Keratinocyte (primary cell): Measurements from ENCODE around the gene CD63. TPM values are rescaled to one million over a fixed set of nuclear protein-coding genes. Genes with fewer than 3 reads are reported as not detected.

Source experiments
- DNase-seq: peaks from one replicate; pipeline ENCODE4 v3.0.0-alpha.2; 2011; ENCODE audit warnings: low read depth, missing footprints, low spot score
- FAIRE-seq: peaks from 2 replicates; lab custom pipeline; 2011; peaks lifted over from hg19 to GRCh38; lab: Jason Lieb, UNC
- H2AFZ ChIP-seq: 2 replicates; pipeline ENCODE4 v1.6.0; 2012; ENCODE audit warnings: low read length, control low read depth, inconsistent platforms; ENCODE audit not compliant: control insufficient read depth
- H3K27ac ChIP-seq: 2 replicates; pipeline ENCODE4 v1.5.1; 2011; ENCODE audit warnings: low read length; ENCODE audit not compliant: control insufficient read depth, insufficient read depth
- H3K27me3 ChIP-seq: 3 replicates; pipeline ENCODE4 v1.6.0; 2011; ENCODE audit warnings: low read length; ENCODE audit not compliant: control insufficient read depth, insufficient read depth; ENCODE audit errors: extremely low read depth
- H3K36me3 ChIP-seq, 2 experiments: 2 replicates in 1 of 2; 3 replicates in 1 of 2; pipeline ENCODE4 v1.5.1; 2011; ENCODE audit warnings: low read length in 2 of 2, mild to moderate bottlenecking in 1 of 2; ENCODE audit not compliant: control insufficient read depth in 2 of 2, insufficient read depth in 2 of 2; ENCODE audit errors: extremely low read depth in 1 of 2
- H3K4me1 ChIP-seq: 3 replicates; pipeline ENCODE4 v1.5.1; 2011; ENCODE audit warnings: low read length; ENCODE audit not compliant: control insufficient read depth, insufficient read depth; ENCODE audit errors: extremely low read depth
- H3K4me2 ChIP-seq: 3 replicates; pipeline ENCODE4 v1.6.0; 2011; ENCODE audit warnings: low read depth, low read length; ENCODE audit not compliant: control insufficient read depth, insufficient read depth; ENCODE audit errors: extremely low read depth
- H3K4me3 ChIP-seq, 3 experiments: fragments of 200-600 bp in 1 of 3; sonication (generic) in 1 of 3; 2 replicates in 2 of 3; 3 replicates in 1 of 3; pipeline ENCODE4 v1.5.1; 2011 to 2016; ENCODE audit warnings: low read length in 3 of 3, mild to moderate bottlenecking in 3 of 3, control low read depth in 2 of 3, inconsistent platforms in 1 of 3, low read depth in 1 of 3, mixed read lengths in 1 of 3, mixed run types in 1 of 3, moderate library complexity in 1 of 3; ENCODE audit not compliant: control insufficient read depth in 2 of 3, insufficient read depth in 2 of 3; ENCODE audit errors: extremely low read depth in 1 of 3
- H3K79me2 ChIP-seq: 2 replicates; pipeline ENCODE4 v1.6.0; 2012; ENCODE audit warnings: low read length; ENCODE audit not compliant: control insufficient read depth, insufficient read depth
- H3K9ac ChIP-seq: 3 replicates; pipeline ENCODE4 v1.6.0; 2011; ENCODE audit warnings: low read length; ENCODE audit not compliant: control insufficient read depth, insufficient read depth; ENCODE audit errors: extremely low read depth
- H3K9me1 ChIP-seq: 3 replicates; pipeline ENCODE4 v1.6.0; 2011; ENCODE audit warnings: low read length; ENCODE audit not compliant: control insufficient read depth, insufficient read depth; ENCODE audit errors: extremely low read depth
- H3K9me3 ChIP-seq: 2 replicates; pipeline ENCODE4 v1.5.1; 2012; ENCODE audit warnings: low read depth, low read length; ENCODE audit not compliant: control insufficient read depth
- H4K20me1 ChIP-seq: 3 replicates; pipeline ENCODE4 v1.6.0; 2011; ENCODE audit warnings: low read length; ENCODE audit not compliant: control insufficient read depth, insufficient read depth; ENCODE audit errors: extremely low read depth
- EZH2 ChIP-seq: IDR thresholded peaks from one replicate; pipeline ENCODE4 v1.6.1; 2012; ENCODE audit warnings: inconsistent platforms, mild to moderate bottlenecking, low read length, moderate library complexity
- dilution Hi-C: fragments of 300-500 bp; cut with MboI; formaldehyde crosslinking; loops from one replicate; pipeline ENCODE4 v1.7.0; 2020; ENCODE audit warnings: low sequenced_read_pairs; ENCODE audit not compliant: extremely low pct_ligation_motif_present
- polyA plus RNA-seq, 5 experiments: library from polyadenylated mRNA; depleted of rRNA in 3 of 5; stranded (reverse) in 3 of 5; stranded (forward) in 1 of 5; unstranded in 1 of 5; fragments of >200 nt; gene quantifications; 1 replicate in 1 of 5; 2 replicates in 3 of 5; 3 replicates in 1 of 5; pipeline versions ENCODE4 v1.2.1 to v1.2.3, GENCODE V29; 2011 to 2012; ENCODE audit warnings: missing spikeins in 2 of 5, low read depth in 1 of 5, low replicate concordance in 1 of 5
- TF ChIP-seq, protein P1 (sequence below), 3 experiments: IDR thresholded peaks in 1 of 3; conservative IDR thresholded peaks in 1 of 3; optimal IDR thresholded peaks in 1 of 3; 2 replicates in 2 of 3; 3 replicates in 1 of 3; pipeline versions ENCODE3 to v1.5.1; 2011; ENCODE audit warnings: low read length in 3 of 3, mild to moderate bottlenecking in 3 of 3, moderate library complexity in 2 of 3, control low read depth in 1 of 3, inconsistent platforms in 1 of 3; ENCODE audit not compliant: insufficient read depth in 2 of 3; ENCODE audit errors: extremely low read depth in 1 of 3

The CD63 gene
- polyA plus RNA-seq, 1 donor (not counting 4 experiments of a cell fraction or from before 2014, with no cell fraction given), result 749 TPM

DNA sequence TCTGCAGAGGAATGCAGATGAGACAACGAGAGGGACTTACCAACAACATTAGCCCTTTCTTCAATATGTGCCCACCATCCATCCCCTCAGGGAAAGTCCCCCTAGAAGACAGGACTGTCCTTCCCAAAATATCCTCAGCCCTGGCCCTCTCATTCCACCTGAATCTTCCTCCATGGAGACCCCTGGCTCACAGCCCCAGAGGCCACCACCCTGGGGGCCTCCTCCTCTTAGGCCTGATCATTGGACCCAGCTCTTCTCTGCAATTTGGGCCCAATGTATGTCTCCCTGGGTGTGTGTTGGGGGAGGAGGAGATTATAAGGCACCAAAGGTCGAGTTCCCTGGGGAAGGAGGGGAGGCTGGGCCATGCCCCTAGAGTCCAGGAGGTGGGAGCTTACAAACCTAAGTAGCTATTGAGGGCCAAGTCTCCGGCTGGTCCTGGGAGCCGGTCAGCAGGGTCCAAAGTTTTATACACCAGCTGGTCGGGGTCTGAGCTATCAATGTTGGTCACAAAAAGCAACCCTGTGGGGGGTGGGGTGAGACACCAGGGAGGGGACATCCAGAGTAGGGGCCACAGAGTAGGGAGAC is 29.2 kb downstream of the CD63 start:
- Histone ChIP-seq H3K27me3 (peaks cover 22% of the 10 kb centered on the region), H3K36me3 (no peaks in the 10 kb centered on the region), H4K20me1 (no peaks in the 10 kb centered on the region), H3K79me2 (no peaks in the 10 kb centered on the region), H3K27ac (no peak overlapping the region), H3K9ac (no peak overlapping the region), H2AFZ (no peak overlapping the region), H3K9me3 (no peaks in the 10 kb centered on the region), H3K4me2 (no peak overlapping the region), H3K4me1 (peaks cover 3% of the 10 kb centered on the region), H3K4me3 (no peak overlapping the region), H3K9me1 (no peaks in the 10 kb centered on the region)
- DNase-seq, result no peak
- no peak for FAIRE-seq
- dilution Hi-C loops, result no loop called here
- no peak for TF ChIP-seq EZH2
- TF ChIP-seq, protein P1, sequence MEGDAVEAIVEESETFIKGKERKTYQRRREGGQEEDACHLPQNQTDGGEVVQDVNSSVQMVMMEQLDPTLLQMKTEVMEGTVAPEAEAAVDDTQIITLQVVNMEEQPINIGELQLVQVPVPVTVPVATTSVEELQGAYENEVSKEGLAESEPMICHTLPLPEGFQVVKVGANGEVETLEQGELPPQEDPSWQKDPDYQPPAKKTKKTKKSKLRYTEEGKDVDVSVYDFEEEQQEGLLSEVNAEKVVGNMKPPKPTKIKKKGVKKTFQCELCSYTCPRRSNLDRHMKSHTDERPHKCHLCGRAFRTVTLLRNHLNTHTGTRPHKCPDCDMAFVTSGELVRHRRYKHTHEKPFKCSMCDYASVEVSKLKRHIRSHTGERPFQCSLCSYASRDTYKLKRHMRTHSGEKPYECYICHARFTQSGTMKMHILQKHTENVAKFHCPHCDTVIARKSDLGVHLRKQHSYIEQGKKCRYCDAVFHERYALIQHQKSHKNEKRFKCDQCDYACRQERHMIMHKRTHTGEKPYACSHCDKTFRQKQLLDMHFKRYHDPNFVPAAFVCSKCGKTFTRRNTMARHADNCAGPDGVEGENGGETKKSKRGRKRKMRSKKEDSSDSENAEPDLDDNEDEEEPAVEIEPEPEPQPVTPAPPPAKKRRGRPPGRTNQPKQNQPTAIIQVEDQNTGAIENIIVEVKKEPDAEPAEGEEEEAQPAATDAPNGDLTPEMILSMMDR (optimal IDR thresholded peaks at IDR 0.05 in 1 of 3, IDR thresholded peaks at IDR 0.05 in 1 of 3, conservative IDR thresholded peaks at IDR 0.05 in 1 of 3; ENCODE audit: extremely low read depth in 1 of 3, insufficient read depth in 2 of 3, low read length in 3 of 3), result no peak

DNA sequence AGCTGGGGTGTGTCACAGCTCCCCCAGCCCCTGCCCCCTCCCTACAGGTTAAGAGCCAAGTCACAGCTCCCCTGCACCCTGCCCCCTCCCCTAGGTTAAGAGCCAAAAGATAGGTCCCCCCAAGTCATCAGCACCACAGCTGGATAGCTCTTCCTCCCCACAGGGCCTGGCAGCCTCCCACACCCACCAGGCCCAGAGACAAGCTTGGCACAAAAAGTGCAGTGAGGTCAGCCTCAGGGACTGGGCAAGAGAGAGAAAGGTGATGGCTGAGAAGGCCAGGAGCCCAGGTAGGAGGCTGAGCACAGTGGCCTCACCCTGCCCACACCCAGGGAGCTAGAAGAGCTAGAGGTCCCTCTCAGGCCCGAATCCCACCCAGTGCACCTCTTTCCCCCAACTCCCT is 29.8 kb downstream of the CD63 start:
- no peak overlapping the region for H3K4me2 ChIP-seq
- TF ChIP-seq, protein P1 (optimal IDR thresholded peaks at IDR 0.05 in 1 of 3, IDR thresholded peaks at IDR 0.05 in 1 of 3, conservative IDR thresholded peaks at IDR 0.05 in 1 of 3; ENCODE audit: extremely low read depth in 1 of 3, insufficient read depth in 2 of 3, low read length in 3 of 3), result no peak
- no peak for TF ChIP-seq EZH2
- peaks cover 3% of the 10 kb centered on the region for H3K4me1 ChIP-seq
- no peaks in the 10 kb centered on the region for H3K79me2 ChIP-seq
- dilution Hi-C loops, result no loop called here
- no peak overlapping the region for H3K4me3 ChIP-seq
- peaks cover 22% of the 10 kb centered on the region for H3K27me3 ChIP-seq
- no peak for DNase-seq
- no peaks in the 10 kb centered on the region for H4K20me1 ChIP-seq
- H3K9ac ChIP-seq, result no peak overlapping the region
- H2AFZ ChIP-seq, result no peak overlapping the region
- no peaks in the 10 kb centered on the region for H3K36me3 ChIP-seq
- H3K9me3 ChIP-seq, result no peaks in the 10 kb centered on the region
- H3K9me1 ChIP-seq, result no peaks in the 10 kb centered on the region
- no peak overlapping the region for H3K27ac ChIP-seq
- no peak for FAIRE-seq
